SK-N-SH (cell line): Measurements from ENCODE around the gene SPG7. TPM values are rescaled to one million over a fixed set of nuclear protein-coding genes. Genes with fewer than 3 reads are reported as not detected.

Source experiments
- CTCF ChIA-PET: fragments of 300-600, 350-600 bp; formaldehyde crosslinking; extraction: SDS; loops from one replicate; lab custom pipeline; 2021; lab: Yijun Ruan, JAX
- POLR2A ChIA-PET: fragments of 350-600 bp; sonication (Branson Sonifier 250); formaldehyde crosslinking; extraction: SDS; loops from one replicate; lab custom pipeline; 2020; ENCODE audit warnings: antibody characterized with exemption, inconsistent platforms; lab: Yijun Ruan, JAX
- DNase-seq: peaks from one replicate; pipeline ENCODE4 v3.0.0; 2012
- H2AFZ ChIP-seq: fragments of 200-600 bp; sonication (generic); 2 replicates; pipeline ENCODE4 v1.8.1; 2016; ENCODE audit warnings: antibody characterized with exemption, mild to moderate bottlenecking, low read depth
- H3F3A ChIP-seq: fragments of 200-600 bp; sonication (generic); replicated peaks from 2 replicates; pipeline ENCODE3; 2016; ENCODE audit warnings: antibody characterized with exemption, mild to moderate bottlenecking; ENCODE audit not compliant: insufficient read depth
- H3K27ac ChIP-seq, 2 experiments: fragments of 200-500 bp in 1 of 2; fragments of 200-600 bp in 1 of 2; sonication (Bioruptor generic) in 1 of 2; sonication (generic), shearing (Covaris generic) in 1 of 2; 2 replicates each; pipeline versions ENCODE4 v1.5.1 to v1.6.1; 2014 to 2016; ENCODE audit warnings: low read depth in 2 of 2, inconsistent platforms in 1 of 2, low read length in 1 of 2, mild to moderate bottlenecking in 1 of 2, mixed read lengths in 1 of 2
- H3K27me3 ChIP-seq: fragments of 200-600 bp; sonication (generic), shearing (Covaris generic); 2 replicates; pipeline ENCODE4 v1.6.1; 2016; ENCODE audit warnings: mixed run types; ENCODE audit not compliant: insufficient read depth
- H3K36me3 ChIP-seq, 2 experiments: fragments of 200-500 bp in 1 of 2; fragments of 200-600 bp in 1 of 2; sonication (Bioruptor generic) in 1 of 2; sonication (generic) in 1 of 2; replicated peaks in 1 of 2; 2 replicates each; pipeline versions ENCODE3 to v1.5.1; 2014 to 2016; ENCODE audit warnings: low read length in 1 of 2, mild to moderate bottlenecking in 1 of 2; ENCODE audit not compliant: insufficient read depth in 2 of 2, control insufficient read depth in 1 of 2
- H3K4me1 ChIP-seq, 2 experiments: fragments of 200-500 bp in 1 of 2; fragments of 200-600 bp in 1 of 2; sonication (Bioruptor generic) in 1 of 2; sonication (generic), shearing (Covaris generic) in 1 of 2; 2 replicates each; pipeline versions ENCODE4 v1.5.1 to v1.6.1; 2014 to 2016; ENCODE audit warnings: low read depth in 1 of 2, low read length in 1 of 2, mixed run types in 1 of 2; ENCODE audit not compliant: insufficient read depth in 2 of 2, control insufficient read depth in 1 of 2
- H3K4me2 ChIP-seq: fragments of 200-600 bp; sonication (generic), shearing (Covaris generic); 2 replicates; pipeline ENCODE4 v1.6.1; 2017; ENCODE audit warnings: mixed run types
- H3K4me3 ChIP-seq, 2 experiments: fragments of 200-500 bp in 1 of 2; fragments of 200-600 bp in 1 of 2; sonication (Bioruptor generic) in 1 of 2; sonication (generic), shearing (Covaris generic) in 1 of 2; 2 replicates each; pipeline versions ENCODE4 v1.5.1 to v1.8.1; 2014 to 2016; ENCODE audit warnings: low read depth in 2 of 2, inconsistent platforms in 1 of 2, low read length in 1 of 2, mild to moderate bottlenecking in 1 of 2, mixed read lengths in 1 of 2, moderate library complexity in 1 of 2
- H3K79me2 ChIP-seq: fragments of 200-600 bp; sonication (generic); 2 replicates; pipeline ENCODE4 v1.8.1; 2017; ENCODE audit warnings: mild to moderate bottlenecking; ENCODE audit not compliant: insufficient read depth
- H3K9ac ChIP-seq: fragments of 200-600 bp; sonication (generic); 2 replicates; pipeline ENCODE4 v1.6.1; 2017; ENCODE audit warnings: mixed run types
- H3K9me2 ChIP-seq: fragments of 200-600 bp; sonication (generic); 2 replicates; pipeline ENCODE4 v1.6.1; 2017; ENCODE audit warnings: mixed run types
- H3K9me3 ChIP-seq: fragments of 200-600 bp; sonication (generic); 2 replicates; pipeline ENCODE4 v1.6.1; 2017; ENCODE audit warnings: mixed run types, mild to moderate bottlenecking, moderate library complexity
- H4K20me1 ChIP-seq: fragments of 200-600 bp; sonication (generic); 2 replicates; pipeline ENCODE4 v1.6.1; 2017; ENCODE audit warnings: mild to moderate bottlenecking, mixed run types; ENCODE audit not compliant: insufficient read depth
- CHD2 ChIP-seq: fragments of 150-350 bp; IDR thresholded peaks from 2 replicates; pipeline ENCODE4 v1.6.1; 2018; ENCODE audit warnings: low read length; ENCODE audit not compliant: partially characterized antibody
- CTCF ChIP-seq: fragments of 200-600 bp; sonication (generic); IDR thresholded peaks from 2 replicates; pipeline ENCODE4 v1.6.1; 2017; ENCODE audit warnings: antibody characterized with exemption, mild to moderate bottlenecking, moderate library complexity
- EZH2phosphoT487 ChIP-seq: fragments of 200-600 bp; sonication (generic); IDR thresholded peaks from 2 replicates; pipeline ENCODE4 v1.6.1; 2017; ENCODE audit warnings: low read depth, mixed run types, mild to moderate bottlenecking, antibody characterized with exemption, moderate library complexity, borderline replicate concordance
- FOSL2 ChIP-seq: IDR thresholded peaks from 2 replicates; pipeline ENCODE4 v1.4.0; 2012; ENCODE audit warnings: low read depth, mild to moderate bottlenecking, moderate library complexity, borderline replicate concordance
- FOXJ3 ChIP-seq: sonication (generic); formaldehyde crosslinking; IDR thresholded peaks from 2 replicates; pipeline ENCODE4 v1.5.1; 2020; ENCODE audit warnings: mild to moderate bottlenecking, missing genetic modification reagents
- IRF3 ChIP-seq: fragments of 150-350 bp; IDR thresholded peaks from 2 replicates; pipeline ENCODE4 v1.6.1; 2016; ENCODE audit warnings: mild to moderate bottlenecking, low read depth, low read length
- NFIC ChIP-seq: IDR thresholded peaks from 2 replicates; pipeline ENCODE4 v1.4.0; 2012; ENCODE audit warnings: borderline replicate concordance
- NRF1 ChIP-seq: IDR thresholded peaks from 2 replicates; pipeline ENCODE4 v1.6.1; 2012; ENCODE audit warnings: low read depth, mild to moderate bottlenecking, low read length
- PBX3 ChIP-seq: IDR thresholded peaks from 2 replicates; pipeline ENCODE4; 2012
- POLR2AphosphoS5 ChIP-seq: IDR thresholded peaks from 2 replicates; pipeline ENCODE4 v1.6.1; 2012; ENCODE audit warnings: low read depth, low read length
- RAD21 ChIP-seq: IDR thresholded peaks from 2 replicates; pipeline ENCODE4 v1.6.1; 2012; ENCODE audit warnings: mild to moderate bottlenecking, low read length
- RCOR1 ChIP-seq: fragments of 150-350 bp; IDR thresholded peaks from 2 replicates; pipeline ENCODE4 v1.6.1; 2017; ENCODE audit warnings: antibody characterized with exemption, low read length
- SMC3 ChIP-seq: IDR thresholded peaks from 2 replicates; pipeline ENCODE4 v1.6.1; 2012; ENCODE audit warnings: low read depth, low read length, improper control_type of control experiment
- TCF12 ChIP-seq: IDR thresholded peaks from 2 replicates; pipeline ENCODE4 v1.4.0; 2012
- TEAD4 ChIP-seq: IDR thresholded peaks from 2 replicates; pipeline ENCODE4 v1.4.0; 2012; ENCODE audit warnings: mild to moderate bottlenecking, borderline replicate concordance; ENCODE audit not compliant: insufficient read depth
- USF1 ChIP-seq: IDR thresholded peaks from 2 replicates; pipeline ENCODE4 v1.4.0; 2012; ENCODE audit warnings: low read depth, borderline replicate concordance
- USF2 ChIP-seq: fragments of 150-350 bp; IDR thresholded peaks from 2 replicates; pipeline ENCODE4 v1.6.1; 2017; ENCODE audit warnings: antibody characterized with exemption, low read length, low read depth, borderline replicate concordance
- ZBTB33 ChIP-seq: IDR thresholded peaks from 2 replicates; pipeline ENCODE4 v1.4.0; 2012; ENCODE audit warnings: low read depth, borderline replicate concordance
- WGBS: methylation state at CpG from one replicate; pipeline ENCODE4 v1.1.6; 2017; ENCODE audit warnings: low lambda C conversion rate; 5-methylcytosine and 5-hydroxymethylcytosine counted together
- polyA plus RNA-seq, 3 experiments: library from polyadenylated mRNA; depleted of rRNA; stranded (reverse); fragments of >200 nt; gene quantifications; 2 replicates each; pipeline ENCODE4 v1.2.3, GENCODE V29; 2012

Gene SPG7
- polyA plus RNA-seq, 1 of the 3 experiments (the other 2 are of a cell fraction): 100 TPM

- no peaks in the 10 kb centered on the region for H3K4me1 ChIP-seq
- peaks cover 23% of the 10 kb centered on the region for H3F3A ChIP-seq
- H4K20me1 ChIP-seq: no peaks in the 10 kb centered on the region
- ChIA-PET CTCF (interaction anchor here (1.1 kb wide), 1 partner anchor 88 kb away, joined by 4 read pairs; no protein-coding TSS in a partner anchor), POLR2A (no interaction called here)
- TF ChIP-seq TCF12 (no peak), SMC3 (no peak), EZH2phosphoT487 (no peak), USF1 (no peak), FOXJ3 (CRISPR knock-in tag) (no peak), CTCF (no peak), TEAD4 (no peak)
- no peak for DNase-seq
- no peaks in the 10 kb centered on the region for H3K27me3 ChIP-seq
- H3K36me3 ChIP-seq: peaks cover 18 to 49% of the 10 kb centered on the region in 2 experiments
- H3K4me3 ChIP-seq: no peak overlapping the region
- H3K27ac ChIP-seq: no peak overlapping the region
- H2AFZ ChIP-seq: no peak overlapping the region
- H3K79me2 ChIP-seq: no peaks in the 10 kb centered on the region
- H3K9ac ChIP-seq: no peak overlapping the region
- WGBS: 100% methylated on average over 1 of the region's 18 CpGs
- no peak overlapping the region for H3K4me2 ChIP-seq
- H3K9me3 ChIP-seq: no peaks in the 10 kb centered on the region
- H3K9me2 ChIP-seq: no peaks in the 10 kb centered on the region
Observed at GRCh38 chr16:89553733-89554132, 45.5 kb downstream of the SPG7 start.

- Histone ChIP-seq H2AFZ (no peak overlapping the region), H3K9me2 (no peaks in the 10 kb centered on the region), H3K4me2 (no peak overlapping the region), H3K9ac (no peak overlapping the region), H4K20me1 (no peaks in the 10 kb centered on the region), H3K36me3 (peaks cover 15 to 46% of the 10 kb centered on the region in 2 experiments), H3K79me2 (no peaks in the 10 kb centered on the region), H3K27me3 (no peaks in the 10 kb centered on the region), H3K27ac (no peak overlapping the region), H3K9me3 (no peaks in the 10 kb centered on the region), H3K4me3 (no peak overlapping the region), H3K4me1 (no peaks in the 10 kb centered on the region; a peak in 2 of 4 replicates), H3F3A (peaks cover 30% of the 10 kb centered on the region)
- ChIA-PET POLR2A (no interaction called here), CTCF (no interaction called here)
- no peak for DNase-seq
- TF ChIP-seq NFIC: no peak
- no peak for TF ChIP-seq EZH2phosphoT487
- TF ChIP-seq POLR2AphosphoS5: no peak
- TF ChIP-seq IRF3: no peak
- no peak for TF ChIP-seq USF1
- TF ChIP-seq NRF1: no peak
- TF ChIP-seq CHD2: no peak
- no peak for TF ChIP-seq PBX3
- TF ChIP-seq RAD21: no peak
- no peak for TF ChIP-seq RCOR1
- no peak for TF ChIP-seq ZBTB33
- no peak for TF ChIP-seq FOSL2
- TF ChIP-seq USF2: no peak
- WGBS: 95% methylated on average over 11 of the region's 12 CpGs
Observed at GRCh38 chr16:89554343-89554742, 46.1 kb downstream of the SPG7 start.
